CD8-positive, alpha-beta memory T cell (primary cell): Measurements from ENCODE around the gene WWC1. TPM values are rescaled to one million over a fixed set of nuclear protein-coding genes. Genes with fewer than 3 reads are reported as not detected.
A peak's percentile ranks its signal among the peaks of the same experiment; 100 is the strongest.

Experiments
- CTCF ChIA-PET: fragments of 350-600 bp; sonication (Branson Sonifier 250); formaldehyde crosslinking; loops from one replicate; lab custom pipeline; 2021; ENCODE audit warnings: antibody characterized with exemption; lab: Charles Lee
- POLR2A ChIA-PET: fragments of 350-600 bp; sonication (Branson Sonifier 250); formaldehyde crosslinking; loops from one replicate; lab custom pipeline; 2021; ENCODE audit warnings: antibody characterized with exemption; lab: Charles Lee
- DNase-seq, 5 donors: peaks; one replicate each; pipeline versions ENCODE4 v3.0.0 to v3.0.0-alpha.2; 2020 to 2022; ENCODE audit warnings: mixed read lengths in 1 of 5
- H3K27ac ChIP-seq: one replicate; pipeline ENCODE4 v1.7.0; 2013; ENCODE audit warnings: low read depth, mild to moderate bottlenecking, low read length, moderate library complexity
- H3K27me3 ChIP-seq: 2 replicates; pipeline ENCODE4 v1.7.0; 2013; ENCODE audit warnings: low read length, mild to moderate bottlenecking; ENCODE audit not compliant: insufficient read depth, poor library complexity, severe bottlenecking
- H3K36me3 ChIP-seq: 2 replicates; pipeline ENCODE4 v1.7.0; 2013; ENCODE audit warnings: mild to moderate bottlenecking, low read length, moderate library complexity; ENCODE audit not compliant: insufficient read depth
- H3K4me1 ChIP-seq: 2 replicates; pipeline ENCODE4 v1.7.0; 2013; ENCODE audit warnings: mild to moderate bottlenecking, low read length, moderate library complexity; ENCODE audit not compliant: insufficient read depth
- H3K4me3 ChIP-seq: 2 replicates; pipeline ENCODE4 v1.7.0; 2013; ENCODE audit warnings: mild to moderate bottlenecking, low read length
- H3K9me3 ChIP-seq: 2 replicates; pipeline ENCODE4 v1.7.0; 2013; ENCODE audit warnings: mild to moderate bottlenecking, low read length
- H3K27ac Mint-ChIP-seq, 8 donors: one replicate each; pipeline ENCODE4 v1.8.0; 2020 to 2021; ENCODE audit warnings: mixed read lengths in 8 of 8, mild to moderate bottlenecking in 6 of 8, inconsistent platforms in 3 of 8, moderate library complexity in 3 of 8
- H3K27me3 Mint-ChIP-seq, 2 donors: one replicate each; pipeline ENCODE4 v1.8.0; 2020 to 2021; ENCODE audit warnings: mixed read lengths in 2 of 2, mild to moderate bottlenecking in 1 of 2, moderate library complexity in 1 of 2
- H3K36me3 Mint-ChIP-seq, 3 donors: one replicate each; pipeline ENCODE4 v1.8.0; 2020 to 2021; ENCODE audit warnings: mixed read lengths in 3 of 3, inconsistent platforms in 1 of 3, mild to moderate bottlenecking in 1 of 3
- H3K4me1 Mint-ChIP-seq, 3 donors: one replicate each; pipeline ENCODE4 v1.8.0; 2020 to 2021; ENCODE audit warnings: mixed read lengths in 3 of 3, inconsistent platforms in 1 of 3, mild to moderate bottlenecking in 1 of 3
- H3K4me3 Mint-ChIP-seq, 7 donors: one replicate each; pipeline ENCODE4 v1.8.0; 2020 to 2021; ENCODE audit warnings: mixed read lengths in 7 of 7, mild to moderate bottlenecking in 6 of 7, moderate library complexity in 4 of 7, inconsistent platforms in 2 of 7
- H3K9me3 Mint-ChIP-seq, 5 donors: one replicate each; pipeline ENCODE4 v1.8.0; 2020 to 2022; ENCODE audit warnings: mixed read lengths in 5 of 5, mild to moderate bottlenecking in 3 of 5, moderate library complexity in 2 of 5, inconsistent platforms in 1 of 5
- polyA plus RNA-seq: library from polyadenylated mRNA; unstranded; fragments of 300-500 nt; fragmentation: Illumina TruSeq; gene quantifications from one replicate; pipeline ENCODE4 v1.2.3, GENCODE V29; 2021
- total RNA-seq, 2 experiments: library from RNA; stranded (reverse); gene quantifications; one replicate each; pipeline ENCODE4 v1.2.3, GENCODE V29; 2021

WWC1 gene
- total and polyA plus RNA-seq, 3 experiments from 2014 or later = 0.52 to 1.8 (median 0.77) TPM

DNA sequence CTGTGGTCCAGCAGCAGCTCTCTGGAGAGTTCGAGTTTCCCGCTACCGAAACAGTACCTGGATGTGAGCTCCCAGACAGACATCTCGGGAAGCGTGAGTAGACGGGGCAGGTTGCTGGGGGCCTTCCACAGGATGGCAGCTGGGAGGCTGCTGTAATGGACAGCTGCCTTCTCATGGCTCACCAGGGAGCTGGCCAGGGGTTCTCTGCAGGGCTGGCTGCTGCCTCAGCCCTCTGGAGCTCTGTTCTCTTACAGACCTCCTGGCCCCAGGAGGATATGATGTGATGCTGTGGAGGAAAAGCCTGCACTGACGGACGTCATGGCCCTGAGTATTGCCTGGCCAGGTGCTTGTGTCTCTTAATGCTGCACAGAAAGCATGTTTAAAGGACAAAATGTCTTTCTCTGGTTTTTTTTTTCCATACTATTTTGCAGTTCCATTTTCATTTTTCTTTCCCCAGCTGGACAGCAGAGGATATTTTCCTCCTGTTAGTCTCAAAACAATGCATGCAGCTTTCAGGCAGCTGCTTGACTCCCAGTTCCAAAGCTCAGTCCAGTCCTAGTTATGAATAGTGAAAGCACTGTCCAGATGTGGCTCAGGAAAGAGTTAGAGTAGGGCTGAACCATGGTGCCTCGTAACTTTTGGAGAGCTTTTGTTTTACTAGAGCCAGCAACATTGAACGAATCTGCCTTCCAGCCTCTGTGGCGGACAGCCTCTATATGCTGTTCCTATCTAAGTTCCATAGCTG lies 117.3 kb downstream of the WWC1 start:
- H3K4me1 ChIP-seq = peaks cover 16% of the 10 kb centered on the region
- no peak for DNase-seq
- H3K4me3 ChIP-seq = no peak overlapping the region
- no peaks in the 10 kb centered on the region for H3K9me3 ChIP-seq
- no peaks in the 10 kb centered on the region for H3K36me3 ChIP-seq
- Mint-ChIP-seq H3K9me3 (no peaks in the 10 kb centered on the region), H3K27me3 (peaks cover 3 to 4% of the 10 kb centered on the region in 2 donors), H3K36me3 (no peaks in the 10 kb centered on the region), H3K4me3 (peak overlapping the region in 6 of 7 donors; percentile 66 to 88 (median 84)), H3K4me1 (peaks cover 19 to 22% (median 19%) of the 10 kb centered on the region in 3 donors), H3K27ac (peak overlapping the region in 5 of 8 donors; percentile 61 to 91 (median 82))
- ChIA-PET CTCF (no interaction called here), POLR2A (interaction anchor here (0.5 to 0.6 kb wide), 2 partner anchors 39 to 101 kb away, joined by 5 to 17 read pairs; no protein-coding TSS in a partner anchor)
- H3K27me3 ChIP-seq = no peaks in the 10 kb centered on the region
- no peak overlapping the region for H3K27ac ChIP-seq

DNA sequence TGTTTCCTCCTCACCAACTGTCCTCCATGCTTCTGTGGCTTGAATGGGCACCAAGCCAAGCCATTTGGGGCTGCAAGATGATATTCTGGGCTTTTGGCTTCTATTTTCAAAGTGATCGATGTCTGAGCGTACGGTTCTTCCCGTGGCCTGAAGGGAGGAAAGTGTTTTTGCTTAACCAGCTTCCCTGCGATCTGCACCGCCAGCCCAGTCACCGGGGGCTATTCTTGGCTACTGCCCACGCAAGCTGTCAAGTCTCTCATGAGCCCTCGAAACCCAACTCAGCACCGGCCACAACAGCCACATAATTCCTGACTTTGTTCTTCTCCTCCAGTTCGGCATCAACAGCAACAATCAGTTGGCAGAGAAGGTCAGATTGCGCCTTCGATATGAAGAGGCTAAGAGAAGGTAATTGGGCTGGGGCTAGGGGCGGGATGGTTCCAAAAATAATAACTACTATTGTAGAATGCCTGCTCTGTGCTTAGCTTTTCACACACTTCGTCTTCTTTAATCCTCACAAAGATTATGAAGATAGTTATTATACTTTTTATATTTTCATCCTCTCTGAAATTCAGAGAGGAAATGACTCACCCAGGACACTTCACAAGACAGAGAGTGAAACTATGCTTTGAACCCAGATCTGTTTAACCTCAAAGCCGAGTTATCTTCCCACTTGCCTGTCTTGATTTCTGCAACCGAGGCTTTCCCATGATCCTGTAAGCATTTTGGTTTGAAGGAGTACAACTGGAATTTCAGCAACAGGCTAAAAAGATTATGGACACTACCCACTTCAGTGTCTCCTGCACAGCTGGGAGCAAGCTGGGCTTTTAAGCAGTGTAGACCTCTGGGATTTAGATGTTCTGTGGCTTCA lies 118.4 kb downstream of the WWC1 start:
- no peaks in the 10 kb centered on the region for H3K36me3 Mint-ChIP-seq
- H3K9me3 Mint-ChIP-seq = no peaks in the 10 kb centered on the region

DNA sequence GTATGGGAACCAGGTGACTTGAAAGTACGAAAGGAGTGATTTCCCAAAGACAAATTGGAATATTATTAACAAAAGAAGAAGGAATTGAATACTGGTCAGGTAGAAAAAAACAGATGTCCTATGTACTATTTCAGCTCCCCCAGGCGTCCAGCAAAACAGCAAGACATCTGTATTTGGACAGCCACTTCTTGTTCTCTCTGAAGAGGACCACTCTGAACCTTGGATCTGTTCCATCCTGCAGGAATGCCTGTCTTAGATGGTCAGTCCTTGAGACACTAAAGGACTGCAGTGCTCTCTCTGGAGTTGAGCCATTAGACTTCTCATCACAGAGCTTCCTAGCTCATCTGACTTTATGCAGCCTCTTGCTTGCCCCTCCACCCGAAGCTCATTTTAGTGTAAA lies 120.4 kb downstream of the WWC1 start:
- Mint-ChIP-seq H3K27ac (no peak overlapping the region), H3K27me3 (peaks cover 0 to 4% of the 10 kb centered on the region in 2 donors), H3K4me1 (peaks cover 19 to 22% (median 19%) of the 10 kb centered on the region in 3 donors), H3K9me3 (no peaks in the 10 kb centered on the region), H3K4me3 (no peak overlapping the region), H3K36me3 (no peaks in the 10 kb centered on the region)
- Histone ChIP-seq H3K36me3 (no peaks in the 10 kb centered on the region), H3K27ac (no peak overlapping the region), H3K4me3 (no peak overlapping the region), H3K4me1 (peaks cover 16% of the 10 kb centered on the region), H3K9me3 (no peaks in the 10 kb centered on the region), H3K27me3 (no peaks in the 10 kb centered on the region)
- CTCF ChIA-PET = no interaction called here
- no peak for DNase-seq
- POLR2A ChIA-PET = no interaction called here

More for the DNA sequence above, 118.4 kb downstream of the WWC1 start:
- Histone ChIP-seq H3K36me3 (no peaks in the 10 kb centered on the region), H3K4me3 (peak overlapping the region; percentile 46), H3K27ac (no peak overlapping the region), H3K4me1 (peaks cover 16% of the 10 kb centered on the region), H3K27me3 (no peaks in the 10 kb centered on the region), H3K9me3 (no peaks in the 10 kb centered on the region)
- H3K4me3 Mint-ChIP-seq = peak overlapping the region; percentile 66 to 88 (median 85)
- ChIA-PET CTCF (interaction anchor here (1.3 kb wide), 1 partner anchor 31 kb away, joined by 3 read pairs; no protein-coding TSS in a partner anchor), POLR2A (no interaction called here)
- peaks cover 0 to 4% of the 10 kb centered on the region in 2 donors for H3K27me3 Mint-ChIP-seq
- H3K4me1 Mint-ChIP-seq = peaks cover 19 to 22% (median 19%) of the 10 kb centered on the region in 3 donors
- DNase-seq = no peak
- peak overlapping the region; percentile 71 to 95 (median 86) for H3K27ac Mint-ChIP-seq

DNA sequence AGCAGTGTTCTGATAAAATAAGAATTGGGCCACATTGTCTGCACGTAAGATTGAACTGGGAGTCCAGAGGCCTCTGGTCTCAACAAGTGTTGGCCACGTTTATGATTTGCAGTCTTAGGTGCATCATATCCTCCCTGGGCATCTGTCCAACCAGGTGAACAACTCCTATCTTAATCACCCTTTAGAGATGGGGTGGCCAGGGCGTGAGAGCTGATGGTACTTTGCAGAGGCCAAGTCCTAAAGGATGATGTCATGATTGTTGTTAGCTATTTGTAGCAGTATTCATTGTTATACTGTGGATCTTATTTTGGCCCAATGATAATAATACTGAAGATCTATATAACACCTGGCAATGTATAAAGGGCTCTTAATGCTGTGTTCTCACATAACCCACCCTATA lies 121.6 kb downstream of the WWC1 start:
- ChIA-PET CTCF (no interaction called here), POLR2A (no interaction called here)
- Histone ChIP-seq H3K4me1 (peaks cover 16% of the 10 kb centered on the region), H3K9me3 (no peaks in the 10 kb centered on the region), H3K4me3 (no peak overlapping the region), H3K36me3 (no peaks in the 10 kb centered on the region), H3K27ac (no peak overlapping the region), H3K27me3 (no peaks in the 10 kb centered on the region)
- peaks cover 0 to 4% of the 10 kb centered on the region in 2 donors for H3K27me3 Mint-ChIP-seq
- H3K4me1 Mint-ChIP-seq = peaks cover 15 to 22% (median 19%) of the 10 kb centered on the region in 3 donors
- no peak for DNase-seq
- H3K4me3 Mint-ChIP-seq = no peak overlapping the region
- H3K9me3 Mint-ChIP-seq = no peaks in the 10 kb centered on the region
- H3K36me3 Mint-ChIP-seq = no peaks in the 10 kb centered on the region
- H3K27ac Mint-ChIP-seq = peak overlapping the region in 1 of 8 donors; percentile 45

DNA sequence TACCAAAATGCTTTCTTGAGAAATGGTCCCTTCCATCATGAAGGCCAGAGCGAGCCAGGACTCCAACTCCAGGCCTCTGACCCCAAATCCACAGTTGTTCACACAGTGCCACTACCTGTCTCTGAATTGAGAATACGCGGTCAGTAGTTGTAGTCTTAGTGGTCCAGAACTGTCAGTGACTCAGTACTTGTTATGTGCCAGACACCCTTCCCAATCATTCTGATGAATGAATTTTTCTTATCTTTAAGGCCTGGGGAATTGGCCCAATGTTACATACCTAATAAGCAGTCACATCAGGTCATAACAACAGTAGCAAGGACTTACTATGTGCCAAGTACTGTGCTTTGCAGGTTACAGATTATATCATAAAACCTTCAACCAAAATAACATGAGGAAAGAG lies 122.2 kb downstream of the WWC1 start:
- no peak for DNase-seq
- H3K4me3 ChIP-seq = no peak overlapping the region
- POLR2A ChIA-PET = no interaction called here
- Mint-ChIP-seq H3K36me3 (no peaks in the 10 kb centered on the region), H3K9me3 (no peaks in the 10 kb centered on the region), H3K27ac (no peak overlapping the region), H3K27me3 (peaks cover 0 to 4% of the 10 kb centered on the region in 2 donors), H3K4me3 (no peak overlapping the region), H3K4me1 (peaks cover 15 to 22% (median 19%) of the 10 kb centered on the region in 3 donors)
- H3K36me3 ChIP-seq = no peaks in the 10 kb centered on the region
- no peaks in the 10 kb centered on the region for H3K27me3 ChIP-seq
- no peak overlapping the region for H3K27ac ChIP-seq
- CTCF ChIA-PET = no interaction called here
- H3K9me3 ChIP-seq = no peaks in the 10 kb centered on the region
- peaks cover 16% of the 10 kb centered on the region for H3K4me1 ChIP-seq

DNA sequence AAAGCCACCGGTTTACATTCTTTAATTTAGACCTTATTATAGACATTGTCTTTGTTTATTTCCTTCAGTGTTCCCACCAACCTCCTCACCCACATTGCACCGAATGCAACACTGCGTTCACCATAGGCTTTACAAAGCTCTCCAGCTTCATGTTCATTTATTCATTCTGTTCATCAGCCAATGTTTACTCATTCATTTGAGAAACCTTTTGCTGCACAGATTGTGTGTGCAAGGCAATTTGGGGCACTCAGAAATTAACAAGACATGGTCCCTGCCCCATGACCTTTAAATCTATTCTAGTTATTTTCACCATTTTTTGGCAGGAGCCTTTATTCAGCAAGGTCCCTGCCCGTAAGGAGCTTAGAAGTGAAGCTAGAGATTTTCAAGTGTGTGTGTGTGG lies 124.0 kb downstream of the WWC1 start:
- H3K4me3 Mint-ChIP-seq = no peak overlapping the region
- H3K9me3 ChIP-seq = no peaks in the 10 kb centered on the region
- no peak overlapping the region for H3K4me3 ChIP-seq
- peaks cover 2 to 5% (median 3%) of the 10 kb centered on the region in 3 donors for H3K4me1 Mint-ChIP-seq
- no peaks in the 10 kb centered on the region for H3K36me3 ChIP-seq
- H3K4me1 ChIP-seq = peaks cover 1% of the 10 kb centered on the region
- DNase-seq = no peak
- no peaks in the 10 kb centered on the region for H3K27me3 ChIP-seq
- H3K9me3 Mint-ChIP-seq = no peaks in the 10 kb centered on the region
- H3K27me3 Mint-ChIP-seq = no peaks in the 10 kb centered on the region
- ChIA-PET CTCF (no interaction called here), POLR2A (no interaction called here)
- H3K36me3 Mint-ChIP-seq = no peaks in the 10 kb centered on the region
- no peak overlapping the region for H3K27ac ChIP-seq
- no peak overlapping the region for H3K27ac Mint-ChIP-seq

DNA sequence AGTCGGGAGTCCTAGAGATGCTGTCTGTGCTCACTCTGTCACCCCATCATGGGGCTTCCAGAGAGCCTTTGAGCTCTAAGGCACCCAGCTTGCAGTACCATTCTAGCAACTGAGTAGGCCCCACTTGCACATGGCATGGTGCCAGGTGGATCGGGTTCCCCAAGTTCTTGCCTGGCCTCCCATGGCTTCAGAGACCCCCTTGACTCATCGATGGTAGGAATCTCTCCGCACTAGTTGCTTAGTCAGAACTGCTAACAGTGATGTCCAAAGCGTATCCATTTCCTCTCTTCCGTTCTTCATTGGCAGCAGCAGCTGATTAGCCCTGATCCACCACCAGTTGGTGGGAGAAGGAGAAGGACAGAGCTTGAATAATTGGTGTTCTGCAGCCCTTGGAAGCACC lies 124.5 kb downstream of the WWC1 start:
- DNase-seq = no peak
- no peaks in the 10 kb centered on the region for H3K27me3 ChIP-seq
- Mint-ChIP-seq H3K27ac (no peak overlapping the region), H3K4me3 (no peak overlapping the region), H3K27me3 (peaks cover 0 to 2% of the 10 kb centered on the region in 2 donors), H3K9me3 (no peaks in the 10 kb centered on the region), H3K4me1 (peaks cover 0 to 2% (median 2%) of the 10 kb centered on the region in 3 donors), H3K36me3 (no peaks in the 10 kb centered on the region)
- no peaks in the 10 kb centered on the region for H3K36me3 ChIP-seq
- ChIA-PET POLR2A (no interaction called here), CTCF (no interaction called here)
- no peaks in the 10 kb centered on the region for H3K9me3 ChIP-seq
- H3K4me3 ChIP-seq = no peak overlapping the region
- no peak overlapping the region for H3K27ac ChIP-seq
- no peaks in the 10 kb centered on the region for H3K4me1 ChIP-seq
